ENCODE measurements around the gene AIFM2.

DNA sequence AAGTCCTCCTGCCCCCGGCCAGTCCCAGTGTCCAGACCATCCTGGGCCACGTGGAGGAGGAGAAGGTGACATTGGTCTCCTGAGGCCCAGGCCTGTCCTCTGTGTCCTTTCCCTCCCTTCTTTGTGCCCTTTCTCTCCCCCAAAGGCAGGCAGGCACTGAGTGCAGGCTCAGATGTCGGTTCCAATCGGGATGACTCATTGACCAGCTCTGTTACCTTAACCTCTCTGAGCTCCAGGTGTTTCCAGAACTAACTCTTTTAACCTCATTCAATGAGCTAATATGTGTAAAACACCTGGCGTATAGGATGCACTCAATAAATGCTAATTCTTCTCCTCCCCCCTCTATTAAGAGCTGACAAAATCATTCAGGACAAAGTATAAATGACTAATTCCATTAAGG is 54.3 kb downstream of the AIFM2 start:
- TF ChIP-seq CTCF (IDR thresholded peaks at IDR 0.05 in 2 of 3, conservative IDR thresholded peaks at IDR 0.05 in 1 of 3; ENCODE audit: insufficient read depth in 2 of 3, low read depth in 1 of 3, low read length in 3 of 3) = no peak
- TF ChIP-seq, protein P1, sequence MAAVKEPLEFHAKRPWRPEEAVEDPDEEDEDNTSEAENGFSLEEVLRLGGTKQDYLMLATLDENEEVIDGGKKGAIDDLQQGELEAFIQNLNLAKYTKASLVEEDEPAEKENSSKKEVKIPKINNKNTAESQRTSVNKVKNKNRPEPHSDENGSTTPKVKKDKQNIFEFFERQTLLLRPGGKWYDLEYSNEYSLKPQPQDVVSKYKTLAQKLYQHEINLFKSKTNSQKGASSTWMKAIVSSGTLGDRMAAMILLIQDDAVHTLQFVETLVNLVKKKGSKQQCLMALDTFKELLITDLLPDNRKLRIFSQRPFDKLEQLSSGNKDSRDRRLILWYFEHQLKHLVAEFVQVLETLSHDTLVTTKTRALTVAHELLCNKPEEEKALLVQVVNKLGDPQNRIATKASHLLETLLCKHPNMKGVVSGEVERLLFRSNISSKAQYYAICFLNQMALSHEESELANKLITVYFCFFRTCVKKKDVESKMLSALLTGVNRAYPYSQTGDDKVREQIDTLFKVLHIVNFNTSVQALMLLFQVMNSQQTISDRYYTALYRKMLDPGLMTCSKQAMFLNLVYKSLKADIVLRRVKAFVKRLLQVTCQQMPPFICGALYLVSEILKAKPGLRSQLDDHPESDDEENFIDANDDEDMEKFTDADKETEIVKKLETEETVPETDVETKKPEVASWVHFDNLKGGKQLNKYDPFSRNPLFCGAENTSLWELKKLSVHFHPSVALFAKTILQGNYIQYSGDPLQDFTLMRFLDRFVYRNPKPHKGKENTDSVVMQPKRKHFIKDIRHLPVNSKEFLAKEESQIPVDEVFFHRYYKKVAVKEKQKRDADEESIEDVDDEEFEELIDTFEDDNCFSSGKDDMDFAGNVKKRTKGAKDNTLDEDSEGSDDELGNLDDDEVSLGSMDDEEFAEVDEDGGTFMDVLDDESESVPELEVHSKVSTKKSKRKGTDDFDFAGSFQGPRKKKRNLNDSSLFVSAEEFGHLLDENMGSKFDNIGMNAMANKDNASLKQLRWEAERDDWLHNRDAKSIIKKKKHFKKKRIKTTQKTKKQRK (IDR thresholded peaks at IDR 0.05; ENCODE audit: borderline replicate concordance, low read depth, low read length) = no peak
